IMR-90 (cell line): ENCODE measurements around the gene RBFOX2. TPM values are rescaled to one million over a fixed set of nuclear protein-coding genes. Genes with fewer than 3 reads are reported as not detected.

Source experiments
- ATAC-seq: fragments of 200-7000 bp; cut with Tn5 transposase; 2 replicates; pipeline ENCODE4 v1.9.1; 2020; ENCODE audit warnings: low read depth, mild to moderate bottlenecking, moderate library complexity
- BruUV-seq: library from RNA; stranded (reverse); fragments of 400-500 nt; replicated peaks from 2 replicates; lab custom pipeline; 2021; lab: Mats Ljungman, UMichigan
- CTCF ChIA-PET: fragments of 300-600 bp; formaldehyde crosslinking; extraction: SDS; loops from one replicate; lab custom pipeline; 2021; ENCODE audit warnings: antibody characterized with exemption; lab: Yijun Ruan, JAX
- POLR2A ChIA-PET: fragments of 300-600 bp; sonication (Branson Sonifier 250); formaldehyde crosslinking; loops from one replicate; lab custom pipeline; 2022; ENCODE audit warnings: antibody characterized with exemption; ENCODE audit not compliant: unreplicated experiment; lab: Charles Lee
- DNase-seq: peaks from one replicate; pipeline ENCODE4 v3.0.0; 2013
- H2AFZ ChIP-seq: replicated peaks from 2 replicates; pipeline ENCODE3; 2013; ENCODE audit warnings: low read length, mild to moderate bottlenecking; ENCODE audit not compliant: poor library complexity
- H2AK5ac ChIP-seq: 2 replicates; pipeline ENCODE4 v1.6.1; 2013; ENCODE audit warnings: low read depth, low read length, inconsistent platforms
- H2AK9ac ChIP-seq: replicated peaks from 2 replicates; pipeline ENCODE3; 2013; ENCODE audit warnings: mild to moderate bottlenecking, low read depth, low read length, moderate library complexity; ENCODE audit not compliant: poor library complexity
- H2BK120ac ChIP-seq: 2 replicates; pipeline ENCODE4 v1.6.1; 2013; ENCODE audit warnings: low read depth, low read length, inconsistent platforms
- H2BK15ac ChIP-seq: 3 replicates; pipeline ENCODE4 v1.6.1; 2013; ENCODE audit warnings: low read depth, low read length, inconsistent platforms
- H2BK20ac ChIP-seq: 2 replicates; pipeline ENCODE4 v1.6.1; 2013; ENCODE audit warnings: low read depth, mild to moderate bottlenecking, inconsistent platforms, low read length, moderate library complexity
- H2BK5ac ChIP-seq: 2 replicates; pipeline ENCODE4 v1.6.1; 2013; ENCODE audit warnings: mild to moderate bottlenecking, low read depth, low read length, inconsistent platforms; ENCODE audit not compliant: poor library complexity, severe bottlenecking
- H3K14ac ChIP-seq: replicated peaks from 2 replicates; pipeline ENCODE4 v1.6.1; 2013; ENCODE audit warnings: low read depth, low read length, inconsistent platforms
- H3K18ac ChIP-seq: 2 replicates; pipeline ENCODE4 v1.6.1; 2013; ENCODE audit warnings: low read depth, low read length, control low read depth
- H3K23ac ChIP-seq: 2 replicates; pipeline ENCODE4 v1.6.1; 2013; ENCODE audit warnings: low read depth, low read length, inconsistent platforms
- H3K27ac ChIP-seq: 2 replicates; pipeline ENCODE4 v1.5.1; 2013; ENCODE audit warnings: mild to moderate bottlenecking, control low read depth, low read length; ENCODE audit not compliant: insufficient read depth
- H3K27me3 ChIP-seq: 2 replicates; pipeline ENCODE4 v1.6.1; 2013; ENCODE audit warnings: low read length; ENCODE audit not compliant: control insufficient read depth, insufficient read depth
- H3K36me3 ChIP-seq: 2 replicates; pipeline ENCODE4 v1.6.1; 2013; ENCODE audit warnings: low read length, mixed read lengths; ENCODE audit not compliant: control insufficient read depth, insufficient read depth
- H3K4ac ChIP-seq: 2 replicates; pipeline ENCODE4 v1.6.1; 2013; ENCODE audit warnings: low read depth, low read length, inconsistent platforms
- H3K4me1 ChIP-seq: 2 replicates; pipeline ENCODE4 v1.6.1; 2013; ENCODE audit warnings: low read length, mixed read lengths; ENCODE audit not compliant: control insufficient read depth, insufficient read depth
- H3K4me2 ChIP-seq: 2 replicates; pipeline ENCODE4 v1.6.1; 2013; ENCODE audit warnings: low read depth, mild to moderate bottlenecking, control low read depth, low read length, moderate library complexity
- H3K4me3 ChIP-seq: 2 replicates; pipeline ENCODE4 v1.5.1; 2013; ENCODE audit warnings: low read depth, mild to moderate bottlenecking, control low read depth, low read length, moderate library complexity; ENCODE audit not compliant: insufficient read depth
- H3K56ac ChIP-seq: 2 replicates; pipeline ENCODE4 v1.6.1; 2013; ENCODE audit warnings: low read length, inconsistent platforms; ENCODE audit not compliant: insufficient read depth; ENCODE audit errors: extremely low read depth
- H3K79me1 ChIP-seq, 2 experiments: 2 replicates each; pipeline ENCODE4 v1.6.1; 2013; ENCODE audit warnings: low read length in 2 of 2, inconsistent platforms in 1 of 2, low read depth in 1 of 2
- H3K9ac ChIP-seq: 2 replicates; pipeline ENCODE4 v1.6.1; 2013; ENCODE audit warnings: low read depth, low read length, control low read depth
- H3K9me1 ChIP-seq: 2 replicates; pipeline ENCODE4 v1.6.1; 2013; ENCODE audit warnings: low read length, inconsistent platforms; ENCODE audit not compliant: insufficient read depth
- H3K9me3 ChIP-seq: 2 replicates; pipeline ENCODE4 v1.6.1; 2013; ENCODE audit warnings: low read length; ENCODE audit not compliant: control insufficient read depth, insufficient read depth
- H4K20me1 ChIP-seq: 2 replicates; pipeline ENCODE4 v1.6.1; 2013; ENCODE audit warnings: low read length, inconsistent platforms; ENCODE audit not compliant: insufficient read depth
- H4K5ac ChIP-seq: 2 replicates; pipeline ENCODE4 v1.6.1; 2013; ENCODE audit warnings: mild to moderate bottlenecking, low read depth, low read length, control low read depth
- H4K8ac ChIP-seq, 2 experiments: 2 replicates each; pipeline ENCODE4 v1.6.1; 2013; ENCODE audit warnings: low read depth in 2 of 2, low read length in 2 of 2, control low read depth in 1 of 2, inconsistent platforms in 1 of 2
- H4K91ac ChIP-seq: 2 replicates; pipeline ENCODE4 v1.6.1; 2013; ENCODE audit warnings: low read depth, low read length, inconsistent platforms; ENCODE audit not compliant: insufficient read depth
- CEBPB ChIP-seq: IDR thresholded peaks from 2 replicates; pipeline ENCODE4 v1.6.1; 2012; ENCODE audit warnings: low read depth, low read length, improper control_type of control experiment
- FOS ChIP-seq: fragments of 150-350 bp; IDR thresholded peaks from 2 replicates; pipeline ENCODE4 v1.6.1; 2016; ENCODE audit warnings: low read depth, low read length
- NFE2L2 ChIP-seq: fragments of 150-350 bp; IDR thresholded peaks from 2 replicates; pipeline ENCODE4 v1.6.1; 2016; ENCODE audit warnings: low read depth, mild to moderate bottlenecking, low read length
- WGBS, 2 experiments: methylation state at CpG; one replicate each; pipeline versions ENCODE4 v1.1.5 to v1.1.7; 2013; ENCODE audit warnings: missing lambda C conversion rate in 2 of 2; ENCODE audit not compliant: insufficient read length in 1 of 2; ENCODE audit errors: extremely low coverage in 2 of 2; 5-methylcytosine and 5-hydroxymethylcytosine counted together
- dilution Hi-C: fragments of 300-500 bp; cut with HindIII; formaldehyde crosslinking; loops from one replicate; pipeline ENCODE4 v1.14.3; 2018; ENCODE audit warnings: low sequenced_read_pairs; ENCODE audit not compliant: unreplicated experiment
- in situ Hi-C: fragments of 300-500 bp; cut with MboI; formaldehyde crosslinking; loops from 3 replicates; pipeline ENCODE4 v1.14.3; 2019; ENCODE audit warnings: low sequenced_read_pairs, inconsistent platforms, mixed read lengths
- intact Hi-C: fragments of 100-400 bp; cut with micrococcal nuclease; formaldehyde crosslinking; loops from 2 replicates; pipeline ENCODE4 v1.10.0; 2022
- polyA plus RNA-seq, 3 experiments: library from polyadenylated mRNA; depleted of rRNA; stranded (reverse); fragments of >200 nt; gene quantifications; 2 replicates each; pipeline ENCODE4 v1.2.3, GENCODE V29; 2012; ENCODE audit warnings: low replicate concordance in 1 of 3
- total RNA-seq: library from RNA; depleted of rRNA; stranded (reverse); fragments of >200 nt; gene quantifications from 2 replicates; pipeline ENCODE4 v1.2.3, GENCODE V29; 2012
- TF ChIP-seq, protein P1 (sequence below): conservative IDR thresholded peaks from 2 replicates; pipeline ENCODE4 v1.5.1; 2012; ENCODE audit warnings: mild to moderate bottlenecking, low read depth, low read length, improper control_type of control experiment

RBFOX2 gene
- total and polyA plus RNA-seq, 2 of the 4 experiments (the other 2 are of a cell fraction): 146 to 178 TPM

DNA sequence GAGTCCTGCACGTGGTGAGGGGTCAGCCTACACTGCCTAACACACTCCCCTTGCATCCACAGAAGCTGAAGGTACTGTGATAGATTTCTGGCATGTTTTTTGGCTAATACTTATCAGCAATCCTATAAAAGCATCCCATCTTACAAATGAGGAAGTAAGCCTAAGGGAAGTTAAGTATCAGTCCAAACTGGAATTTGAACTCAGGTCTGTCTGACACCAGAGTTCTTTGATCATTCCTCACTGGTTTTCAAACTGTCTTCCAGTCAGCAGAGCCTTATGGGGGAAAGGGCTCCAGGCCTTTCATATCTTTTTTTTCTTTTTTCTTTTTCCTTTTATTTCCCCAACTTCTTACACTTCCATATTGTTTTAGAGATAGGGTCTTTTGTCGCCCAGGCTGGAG, 105.6 kb downstream of the RBFOX2 start:
- Histone ChIP-seq H3K4me2 (no peak overlapping the region), H3K14ac (peak overlapping the region; percentile 3; the same call in 1 of the 2 replicates), H3K4me1 (peaks cover 6% of the 10 kb centered on the region), H3K9me1 (peaks cover 8% of the 10 kb centered on the region; the same call in 1 of the 2 replicates), H3K9ac (no peak overlapping the region), H2BK15ac (no peak overlapping the region), H2AK9ac (no peak overlapping the region), H3K23ac (0 out of 2 replicates have a peak overlapping the region, but pooled peaks have one; percentile 3), H4K91ac (no peak overlapping the region; the same call in 1 of the 2 replicates), H3K27me3 (no peaks in the 10 kb centered on the region), H3K4me3 (no peak overlapping the region), H3K18ac (no peak overlapping the region), H2AK5ac (no peak overlapping the region; the same call in 1 of the 2 replicates), H3K36me3 (no peaks in the 10 kb centered on the region), H4K20me1 (peaks cover 11% of the 10 kb centered on the region; the same call in 1 of the 2 replicates), H2BK5ac (no peak overlapping the region), H4K5ac (peak overlapping the region; percentile 16; the same call in 1 of the 2 replicates), H2BK20ac (no peak overlapping the region), H3K9me3 (no peaks in the 10 kb centered on the region), H2AFZ (no peak overlapping the region), H3K27ac (peak overlapping the region; percentile 7), H3K79me1 (peaks cover 35 to 83% of the 10 kb centered on the region in 2 experiments), H4K8ac (peak overlapping the region in 1 of 2 experiments; percentile 2; a peak in 1 of 4 replicates), H2BK120ac (no peak overlapping the region), H3K56ac (no peak overlapping the region), H3K4ac (0 out of 2 replicates have a peak overlapping the region, but pooled peaks have one; percentile 1)
- no TSS peak for BruUV-seq
- ATAC-seq (no peak), DNase-seq (no peak)
- no CpG with 5 or more reads among the region's 2 CpGs for WGBS, 2 experiments
- ChIA-PET POLR2A (no interaction called here), CTCF (interaction anchor here (0.8 to 1.8 kb wide), 3 partner anchors 10 to 143 kb away, joined by 3 to 6 read pairs (median 4); no protein-coding TSS in a partner anchor)
- dilution Hi-C loops: no loop called here
- in situ Hi-C loops: loop anchor here (5.0 kb wide), 1 partner anchor 296 kb away; no protein-coding TSS in a partner anchor
- TF ChIP-seq, protein P1, sequence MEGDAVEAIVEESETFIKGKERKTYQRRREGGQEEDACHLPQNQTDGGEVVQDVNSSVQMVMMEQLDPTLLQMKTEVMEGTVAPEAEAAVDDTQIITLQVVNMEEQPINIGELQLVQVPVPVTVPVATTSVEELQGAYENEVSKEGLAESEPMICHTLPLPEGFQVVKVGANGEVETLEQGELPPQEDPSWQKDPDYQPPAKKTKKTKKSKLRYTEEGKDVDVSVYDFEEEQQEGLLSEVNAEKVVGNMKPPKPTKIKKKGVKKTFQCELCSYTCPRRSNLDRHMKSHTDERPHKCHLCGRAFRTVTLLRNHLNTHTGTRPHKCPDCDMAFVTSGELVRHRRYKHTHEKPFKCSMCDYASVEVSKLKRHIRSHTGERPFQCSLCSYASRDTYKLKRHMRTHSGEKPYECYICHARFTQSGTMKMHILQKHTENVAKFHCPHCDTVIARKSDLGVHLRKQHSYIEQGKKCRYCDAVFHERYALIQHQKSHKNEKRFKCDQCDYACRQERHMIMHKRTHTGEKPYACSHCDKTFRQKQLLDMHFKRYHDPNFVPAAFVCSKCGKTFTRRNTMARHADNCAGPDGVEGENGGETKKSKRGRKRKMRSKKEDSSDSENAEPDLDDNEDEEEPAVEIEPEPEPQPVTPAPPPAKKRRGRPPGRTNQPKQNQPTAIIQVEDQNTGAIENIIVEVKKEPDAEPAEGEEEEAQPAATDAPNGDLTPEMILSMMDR: no peak
- TF ChIP-seq NFE2L2: no peak
- TF ChIP-seq CEBPB: no peak
- TF ChIP-seq FOS: no peak
- intact Hi-C loops: loop anchor here (5.0 to 10.0 kb wide), 3 partner anchors 156 to 488 kb away; no protein-coding TSS in a partner anchor
